ENCODE data around the gene EPHB1. TPM values are rescaled to one million over a fixed set of nuclear protein-coding genes. Genes with fewer than 3 reads are reported as not detected.

EPHB1 gene
- total RNA-seq, 2 donors from 2014 or later: 1.2 to 1.3 TPM

DNA sequence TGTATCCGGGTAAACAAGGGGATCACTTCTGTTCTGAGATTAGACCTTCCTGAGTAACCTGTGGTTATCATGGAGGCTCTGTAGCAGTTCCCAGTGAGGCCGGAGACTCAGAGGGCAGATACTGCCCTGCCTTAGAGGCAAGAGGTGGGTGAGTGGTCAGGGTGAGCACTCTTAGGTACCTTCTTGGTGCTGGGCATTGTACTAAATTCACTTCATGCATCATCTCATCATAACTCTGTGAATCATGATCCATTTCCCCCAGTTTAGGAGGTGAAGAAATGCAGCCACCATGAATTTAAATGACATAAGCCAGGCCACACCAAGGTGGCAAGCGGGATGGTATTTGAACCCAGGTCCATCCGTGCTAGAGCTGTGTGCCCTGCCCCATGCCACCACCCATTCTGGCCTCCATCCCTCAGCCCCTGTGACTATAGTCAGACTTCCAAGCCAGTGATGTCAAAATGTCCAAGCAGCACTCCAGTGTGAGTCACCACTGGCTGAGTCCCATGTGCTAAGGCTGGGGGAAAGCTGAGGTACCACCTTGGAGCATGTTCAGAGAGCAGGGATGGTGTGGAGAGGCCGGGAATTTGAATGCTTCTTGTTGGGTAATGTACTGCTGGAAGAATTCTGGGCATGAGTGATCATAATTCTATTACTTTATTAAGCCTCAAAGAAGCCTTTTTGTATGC lies 88.8 kb downstream of the EPHB1 start:
- ATAC-seq (replicated peaks): no peak
- Mint-ChIP-seq H3K27me3 (peaks cover 3% of the 10 kb centered on the region), H3K27ac (no peak overlapping the region), H3K36me3 (ENCODE audit: low read depth) (no peaks in the 10 kb centered on the region), H3K4me1 (no peaks in the 10 kb centered on the region), H3K9me3 (peaks cover 5% of the 10 kb centered on the region), H3K4me3 (no peak overlapping the region)

DNA sequence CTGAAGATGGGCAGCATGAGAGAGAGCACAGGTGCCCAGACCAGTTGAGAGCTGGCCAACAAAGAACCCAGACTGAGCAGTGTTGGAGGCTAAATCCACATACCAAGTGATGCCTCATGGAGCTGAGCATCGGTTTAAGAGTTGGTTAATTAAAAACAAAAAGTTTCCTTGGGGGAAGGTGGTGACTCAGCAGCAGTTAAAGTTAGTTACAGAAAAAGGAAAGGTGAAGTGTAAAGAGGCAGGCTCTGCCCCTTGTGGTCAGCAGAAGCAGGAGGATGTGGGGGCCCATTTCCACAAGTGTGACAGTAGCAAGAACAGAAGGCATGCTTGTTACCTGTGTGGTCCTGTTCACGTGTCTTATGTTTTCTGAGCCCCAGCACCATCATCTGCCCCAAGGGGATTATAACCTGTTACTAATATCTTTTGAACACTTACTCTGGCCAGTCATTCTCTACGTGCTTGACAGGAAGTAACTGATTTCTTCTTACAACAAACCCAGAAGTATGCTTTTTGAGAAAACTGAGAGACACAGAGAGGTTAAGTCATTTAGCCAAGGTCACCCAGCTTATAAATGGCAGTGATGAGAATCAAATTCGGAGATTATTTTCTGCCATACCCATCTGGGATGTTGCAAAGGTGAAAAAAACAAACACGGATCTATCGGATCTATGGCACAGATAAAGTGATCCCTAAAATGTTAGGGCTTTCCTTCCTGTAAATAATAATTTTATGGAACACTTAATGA lies 91.0 kb downstream of the EPHB1 start:
- Mint-ChIP-seq H3K4me1 (no peaks in the 10 kb centered on the region), H3K4me3 (no peak overlapping the region), H3K36me3 (ENCODE audit: low read depth) (no peaks in the 10 kb centered on the region), H3K27ac (no peak overlapping the region), H3K9me3 (peaks cover 6% of the 10 kb centered on the region), H3K27me3 (peaks cover 3% of the 10 kb centered on the region)
- peak; percentile 19 for ATAC-seq (replicated peaks)

DNA sequence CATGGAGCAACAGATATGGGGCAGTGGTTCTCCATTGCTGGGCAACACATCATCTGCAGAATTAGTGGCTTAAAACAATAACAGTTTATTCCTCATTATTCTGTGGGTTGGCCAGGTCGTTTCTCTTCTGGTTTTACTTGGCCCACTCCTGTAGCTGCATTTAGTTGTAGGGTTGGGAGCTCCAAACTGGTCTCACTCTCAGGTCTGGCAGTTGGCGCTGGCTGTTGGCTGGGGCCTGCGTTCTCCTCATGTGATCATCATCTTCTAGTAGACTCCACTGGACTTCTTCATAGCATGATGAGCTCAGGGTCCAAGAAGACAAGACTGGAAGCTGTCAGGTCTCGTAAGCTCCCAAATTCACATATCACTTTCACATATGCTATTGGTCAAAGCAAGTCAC lies 91.9 kb downstream of the EPHB1 start:
- Mint-ChIP-seq H3K4me1 (no peaks in the 10 kb centered on the region), H3K4me3 (no peak overlapping the region), H3K27ac (no peak overlapping the region), H3K36me3 (ENCODE audit: low read depth) (no peaks in the 10 kb centered on the region), H3K27me3 (peaks cover 3% of the 10 kb centered on the region), H3K9me3 (peaks cover 6% of the 10 kb centered on the region)
- no peak for ATAC-seq (replicated peaks)

DNA sequence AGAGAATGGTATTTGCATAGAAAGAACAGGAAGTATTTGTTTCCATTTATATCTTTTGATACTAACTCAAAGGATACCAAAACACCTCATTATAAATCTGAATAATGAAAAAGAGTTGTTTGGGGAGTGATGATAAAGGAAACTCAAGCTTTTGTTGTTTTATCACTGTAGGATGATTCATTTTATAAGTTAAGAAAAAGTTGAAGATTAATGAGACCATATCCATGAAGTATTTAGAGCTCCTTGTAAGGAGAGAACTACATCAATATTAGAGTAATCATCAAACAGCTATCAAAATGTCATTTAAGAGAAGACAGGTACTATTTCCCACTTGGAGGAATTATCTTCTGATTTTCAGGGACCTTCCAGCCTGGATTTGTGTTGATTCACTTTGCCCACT lies 92.5 kb downstream of the EPHB1 start:
- H3K36me3 Mint-ChIP-seq (ENCODE audit: low read depth): no peaks in the 10 kb centered on the region
- H3K27ac Mint-ChIP-seq: no peak overlapping the region
- H3K27me3 Mint-ChIP-seq: peaks cover 3% of the 10 kb centered on the region
- H3K4me1 Mint-ChIP-seq: no peaks in the 10 kb centered on the region
- peaks cover 6% of the 10 kb centered on the region for H3K9me3 Mint-ChIP-seq
- no peak for ATAC-seq (replicated peaks)
- H3K4me3 Mint-ChIP-seq: no peak overlapping the region

DNA sequence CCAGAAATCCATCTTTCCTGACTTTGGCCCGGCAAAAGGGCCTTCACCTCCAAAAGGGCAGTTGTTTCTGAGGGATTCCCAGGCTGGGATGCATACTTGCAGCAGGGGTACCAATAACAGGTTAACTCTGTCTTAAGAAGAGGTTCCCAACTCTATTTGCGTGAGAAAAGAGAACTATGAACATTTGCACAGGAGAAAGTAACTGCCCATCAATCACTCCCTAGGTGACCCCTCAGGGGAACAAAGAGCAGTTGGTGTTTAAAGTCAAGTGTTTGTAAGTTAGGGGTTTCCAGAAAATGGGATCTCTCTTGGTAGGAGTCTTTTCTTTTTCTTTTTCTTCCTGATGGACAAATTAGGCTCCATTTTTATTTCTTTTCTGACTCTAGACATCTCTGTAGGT lies 97.3 kb downstream of the EPHB1 start:
- peaks cover 7% of the 10 kb centered on the region for H3K27me3 Mint-ChIP-seq
- H3K9me3 Mint-ChIP-seq: peaks cover 3% of the 10 kb centered on the region
- no peak overlapping the region for H3K27ac Mint-ChIP-seq
- H3K4me1 Mint-ChIP-seq: no peaks in the 10 kb centered on the region
- no peaks in the 10 kb centered on the region for H3K36me3 Mint-ChIP-seq (ENCODE audit: low read depth)
- H3K4me3 Mint-ChIP-seq: no peak overlapping the region
- ATAC-seq (replicated peaks): no peak

DNA sequence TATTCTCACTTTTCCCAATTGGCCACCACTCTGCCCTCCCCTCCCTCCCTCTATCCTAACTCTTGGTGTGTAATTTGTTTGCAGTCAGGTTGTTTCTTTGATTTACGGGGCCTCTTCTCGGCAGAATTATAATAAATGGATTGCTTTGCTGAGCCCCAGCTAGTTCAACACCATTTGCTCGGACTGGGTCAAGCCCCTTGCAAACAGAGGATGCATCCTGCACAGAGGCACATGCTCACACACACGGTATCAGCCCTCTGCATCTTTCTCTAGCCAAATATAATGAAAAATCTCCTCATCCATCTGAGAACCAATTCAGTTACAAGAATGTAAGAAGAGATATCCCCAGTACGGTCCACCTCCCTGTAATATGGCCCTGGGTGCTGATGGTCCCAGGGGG lies 97.7 kb downstream of the EPHB1 start:
- ATAC-seq (replicated peaks): no peak
- H3K9me3 Mint-ChIP-seq: peaks cover 3% of the 10 kb centered on the region
- no peaks in the 10 kb centered on the region for H3K36me3 Mint-ChIP-seq (ENCODE audit: low read depth)
- no peak overlapping the region for H3K4me3 Mint-ChIP-seq
- peaks cover 7% of the 10 kb centered on the region for H3K27me3 Mint-ChIP-seq
- no peak overlapping the region for H3K27ac Mint-ChIP-seq
- no peaks in the 10 kb centered on the region for H3K4me1 Mint-ChIP-seq

DNA sequence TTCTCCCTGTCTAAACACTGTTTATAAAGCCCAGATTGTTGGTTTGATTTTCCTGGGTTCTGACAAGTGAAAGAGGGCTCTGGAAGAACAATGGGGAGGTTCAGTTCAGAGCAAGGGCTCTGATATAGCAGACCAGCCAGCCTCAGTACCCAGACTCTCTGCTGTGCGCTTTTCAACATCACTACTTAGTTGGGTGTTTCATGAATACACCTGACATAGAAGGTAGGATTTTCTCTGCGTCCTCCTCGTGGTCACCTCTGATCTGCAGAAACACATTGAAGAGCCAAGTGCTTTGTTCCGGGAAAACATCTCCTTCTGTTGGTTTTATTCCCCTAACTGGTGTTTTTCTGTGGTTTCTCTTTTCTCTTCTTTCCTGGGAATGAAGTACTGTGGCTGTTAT lies 99.5 kb downstream of the EPHB1 start:
- H3K4me3 Mint-ChIP-seq: no peak overlapping the region
- no peaks in the 10 kb centered on the region for H3K36me3 Mint-ChIP-seq (ENCODE audit: low read depth)
- no peak overlapping the region for H3K27ac Mint-ChIP-seq
- no peaks in the 10 kb centered on the region for H3K9me3 Mint-ChIP-seq
- no peak for ATAC-seq (replicated peaks)
- peaks cover 7% of the 10 kb centered on the region for H3K27me3 Mint-ChIP-seq
- H3K4me1 Mint-ChIP-seq: no peaks in the 10 kb centered on the region

DNA sequence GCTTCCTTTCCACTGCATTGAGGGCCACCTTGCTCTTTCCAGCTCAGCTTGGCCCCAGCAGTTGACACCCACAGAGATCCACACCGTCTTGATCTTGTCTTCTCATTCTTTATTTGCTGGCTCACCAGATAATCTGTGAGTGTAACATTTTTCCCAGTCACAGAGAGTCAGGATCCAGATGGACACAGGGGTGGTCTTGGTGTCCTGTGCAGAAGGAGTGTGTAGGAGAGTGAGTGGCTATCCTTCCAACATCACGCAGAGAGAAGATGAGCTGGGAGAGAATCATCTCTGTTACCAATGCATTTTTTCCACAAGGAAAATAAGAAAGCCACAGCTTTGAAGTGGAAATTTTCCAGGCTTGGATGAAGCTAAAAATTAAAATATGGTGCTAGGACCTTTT lies 100.1 kb downstream of the EPHB1 start:
- Mint-ChIP-seq H3K36me3 (ENCODE audit: low read depth) (no peaks in the 10 kb centered on the region), H3K27ac (no peak overlapping the region), H3K9me3 (no peaks in the 10 kb centered on the region), H3K27me3 (peaks cover 7% of the 10 kb centered on the region), H3K4me3 (no peak overlapping the region), H3K4me1 (no peaks in the 10 kb centered on the region)
- ATAC-seq (replicated peaks): no peak

DNA sequence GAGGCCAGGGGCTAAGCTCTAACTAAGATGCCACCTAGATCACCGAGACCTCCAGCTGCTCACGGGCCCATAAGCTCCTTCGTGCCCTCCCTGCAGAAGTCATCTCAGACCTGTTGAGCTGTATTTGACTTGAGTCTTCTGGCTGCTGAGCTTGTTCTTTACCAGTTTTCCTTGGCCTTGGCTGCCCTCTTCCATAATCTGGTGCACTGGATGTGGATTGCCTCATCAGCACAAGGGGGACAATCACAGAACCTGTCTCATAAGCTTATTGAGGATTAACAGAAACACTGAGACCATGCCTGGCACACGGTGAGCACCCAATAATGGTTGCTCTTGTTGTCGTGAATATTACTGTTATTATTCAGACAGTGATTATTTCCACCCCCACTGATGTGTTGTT lies 101.1 kb downstream of the EPHB1 start:
- Mint-ChIP-seq H3K4me1 (no peaks in the 10 kb centered on the region), H3K36me3 (ENCODE audit: low read depth) (no peaks in the 10 kb centered on the region), H3K9me3 (no peaks in the 10 kb centered on the region), H3K27ac (no peak overlapping the region), H3K4me3 (no peak overlapping the region), H3K27me3 (peaks cover 7% of the 10 kb centered on the region)
- no peak for ATAC-seq (replicated peaks)

DNA sequence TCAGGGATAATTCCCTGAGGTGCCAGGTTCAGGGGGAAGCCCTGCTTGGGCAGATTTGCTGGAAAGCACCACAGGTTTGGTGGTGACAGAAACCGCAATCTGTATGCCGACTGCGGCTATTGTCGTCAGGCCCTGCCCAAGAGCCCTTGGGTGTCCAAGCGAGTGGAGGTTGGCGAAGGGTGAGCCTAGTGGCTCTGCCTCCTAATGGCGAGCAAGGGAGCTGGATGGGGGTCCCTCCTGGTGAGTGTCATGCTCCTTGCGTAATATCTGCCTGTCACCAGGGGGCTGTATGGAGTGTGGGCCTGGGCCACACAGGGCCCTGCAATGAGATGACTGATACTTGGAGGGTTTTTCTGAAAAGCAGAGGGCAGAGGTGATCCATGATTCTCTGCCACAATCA lies 101.6 kb downstream of the EPHB1 start:
- no peaks in the 10 kb centered on the region for H3K9me3 Mint-ChIP-seq
- peaks cover 11% of the 10 kb centered on the region for H3K27me3 Mint-ChIP-seq
- no peaks in the 10 kb centered on the region for H3K4me1 Mint-ChIP-seq
- no peak for ATAC-seq (replicated peaks)
- no peak overlapping the region for H3K4me3 Mint-ChIP-seq
- H3K36me3 Mint-ChIP-seq (ENCODE audit: low read depth): no peaks in the 10 kb centered on the region
- no peak overlapping the region for H3K27ac Mint-ChIP-seq

DNA sequence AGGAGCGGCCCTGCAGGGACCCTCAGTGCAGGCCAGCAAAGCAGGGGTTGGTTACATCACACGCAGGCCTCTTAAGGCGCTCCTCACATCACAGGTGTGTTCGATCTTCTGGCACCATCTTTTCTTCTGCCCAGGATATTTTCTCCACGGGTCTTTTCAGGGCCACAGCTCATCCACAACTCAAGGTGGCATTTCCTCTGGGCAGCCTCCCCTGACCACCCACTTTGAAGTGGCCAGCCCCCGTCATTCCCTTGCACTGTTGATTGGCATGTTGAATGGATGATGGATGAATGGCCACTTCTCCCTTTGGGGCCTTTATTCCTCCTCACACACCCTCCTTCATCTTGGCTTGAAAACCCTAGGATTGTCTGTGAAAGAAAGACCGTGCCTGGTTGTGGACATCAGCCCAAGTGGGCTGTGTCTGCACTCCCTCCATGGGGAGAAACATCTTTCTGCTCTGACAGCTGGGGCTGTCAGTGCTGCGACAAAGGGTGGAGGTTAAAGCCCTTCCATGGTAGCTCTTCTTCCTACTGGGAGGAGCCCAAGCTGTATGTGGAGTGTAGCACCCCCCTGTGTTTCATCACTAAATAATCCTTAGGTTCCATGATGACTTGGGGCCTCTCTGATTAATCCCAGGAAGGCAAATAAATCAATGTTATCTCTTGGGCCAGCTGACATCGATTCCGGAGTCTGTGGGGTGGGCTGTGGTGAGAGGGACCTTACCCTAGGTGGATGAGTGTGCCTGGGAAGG lies 102.5 kb downstream of the EPHB1 start:
- H3K36me3 Mint-ChIP-seq (ENCODE audit: low read depth): no peaks in the 10 kb centered on the region
- H3K27me3 Mint-ChIP-seq: peaks cover 16% of the 10 kb centered on the region
- no peaks in the 10 kb centered on the region for H3K9me3 Mint-ChIP-seq
- no peaks in the 10 kb centered on the region for H3K4me1 Mint-ChIP-seq
- ATAC-seq (replicated peaks): no peak
- no peak overlapping the region for H3K4me3 Mint-ChIP-seq
- no peak overlapping the region for H3K27ac Mint-ChIP-seq

DNA sequence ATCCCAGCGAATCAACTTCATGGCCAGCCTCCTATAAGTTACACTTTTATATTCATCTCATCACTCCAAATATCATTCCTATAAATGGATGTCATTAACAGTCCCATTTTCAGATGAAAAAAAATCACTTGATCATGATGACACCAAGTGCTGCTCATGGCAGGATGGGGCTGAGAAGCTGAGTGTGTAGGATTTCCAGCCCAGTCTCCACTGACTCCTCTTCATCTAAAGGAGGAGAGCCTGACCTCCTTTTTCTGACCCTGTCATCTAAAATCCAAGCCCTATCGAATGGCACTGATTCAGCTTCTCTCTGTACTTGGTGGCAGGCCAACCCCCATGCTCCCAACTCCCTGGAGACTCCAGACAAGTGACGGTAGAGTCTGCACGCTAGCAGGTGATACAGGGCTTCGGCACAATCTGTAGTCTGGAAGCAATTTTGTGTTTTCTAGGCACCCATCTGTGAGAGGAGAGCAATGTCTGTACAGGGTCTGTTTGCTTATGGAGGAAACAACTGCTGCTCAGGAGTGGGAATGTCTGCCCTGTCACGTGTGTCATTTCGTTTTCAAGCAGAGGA lies 103.2 kb downstream of the EPHB1 start:
- Mint-ChIP-seq H3K4me1 (no peaks in the 10 kb centered on the region), H3K27me3 (peaks cover 14% of the 10 kb centered on the region), H3K9me3 (no peaks in the 10 kb centered on the region), H3K4me3 (no peak overlapping the region), H3K36me3 (ENCODE audit: low read depth) (no peaks in the 10 kb centered on the region), H3K27ac (no peak overlapping the region)
- ATAC-seq (replicated peaks): no peak

DNA sequence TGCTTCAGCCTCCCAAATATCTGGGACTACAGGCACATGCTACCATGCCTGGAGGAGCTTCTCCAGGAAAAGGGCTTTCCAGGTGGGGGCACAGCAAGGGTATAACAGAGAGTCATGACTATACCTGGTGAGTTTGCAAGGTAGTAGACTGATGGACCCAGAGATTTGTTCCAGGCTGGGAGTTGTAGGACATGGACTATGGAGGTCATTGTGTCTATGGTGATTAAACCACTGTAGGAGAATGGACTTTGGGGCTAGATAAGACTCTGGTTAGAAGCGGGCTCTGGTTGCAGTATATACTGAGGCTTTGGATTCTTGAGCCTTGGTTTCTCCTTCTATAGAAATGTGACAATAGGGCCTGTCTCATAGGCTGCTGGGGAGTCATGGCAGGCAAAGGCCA lies 104.7 kb downstream of the EPHB1 start:
- H3K27ac Mint-ChIP-seq: no peak overlapping the region
- peaks cover 11% of the 10 kb centered on the region for H3K27me3 Mint-ChIP-seq
- H3K4me1 Mint-ChIP-seq: peaks cover 7% of the 10 kb centered on the region
- no peaks in the 10 kb centered on the region for H3K9me3 Mint-ChIP-seq
- no peak for ATAC-seq (replicated peaks)
- no peak overlapping the region for H3K4me3 Mint-ChIP-seq
- H3K36me3 Mint-ChIP-seq (ENCODE audit: low read depth): peaks cover 5% of the 10 kb centered on the region

DNA sequence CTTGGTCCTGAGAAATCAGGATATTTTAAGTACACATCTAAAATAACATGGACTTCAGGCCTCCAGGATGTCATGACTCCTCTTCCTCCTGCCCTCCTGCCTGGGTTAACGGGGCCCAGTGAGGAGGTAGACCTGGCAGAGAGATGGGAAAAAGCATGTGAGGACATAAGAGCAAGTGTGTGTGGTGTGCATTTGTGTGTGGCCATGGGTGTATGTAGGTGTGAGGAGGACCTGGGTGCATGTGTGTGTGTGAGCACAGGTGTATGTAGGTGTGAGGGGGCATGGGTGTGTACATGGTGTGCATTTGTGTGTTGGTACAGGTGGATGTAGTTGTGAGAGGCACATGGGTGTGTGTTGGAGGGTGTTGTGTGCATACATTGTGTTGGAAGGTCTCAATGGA lies 105.4 kb downstream of the EPHB1 start:
- no peak overlapping the region for H3K27ac Mint-ChIP-seq
- no peak for ATAC-seq (replicated peaks)
- H3K27me3 Mint-ChIP-seq: peaks cover 9% of the 10 kb centered on the region
- peaks cover 5% of the 10 kb centered on the region for H3K36me3 Mint-ChIP-seq (ENCODE audit: low read depth)
- no peak overlapping the region for H3K4me3 Mint-ChIP-seq
- no peaks in the 10 kb centered on the region for H3K9me3 Mint-ChIP-seq
- H3K4me1 Mint-ChIP-seq: peaks cover 7% of the 10 kb centered on the region

DNA sequence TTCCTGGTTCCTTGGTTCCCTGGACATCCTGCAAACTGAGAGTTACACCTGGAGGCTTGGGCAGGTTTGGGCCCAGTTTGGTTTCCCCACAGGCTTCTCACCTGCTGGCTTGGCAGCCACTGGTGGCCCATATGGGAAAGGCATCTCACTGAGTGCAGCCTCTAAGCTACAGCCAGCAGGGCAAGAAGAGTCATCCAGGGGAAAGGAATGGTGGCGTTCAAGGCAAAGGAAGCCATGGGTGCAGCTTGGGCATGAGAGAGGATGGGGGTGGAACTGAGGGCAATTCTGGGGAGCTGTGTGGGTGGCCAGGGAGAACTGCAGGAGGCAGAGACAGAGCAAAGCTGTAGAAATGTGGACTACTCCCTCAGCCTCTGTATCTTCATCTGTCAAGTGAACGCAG lies 106.4 kb downstream of the EPHB1 start:
- ATAC-seq (replicated peaks): no peak
- H3K4me1 Mint-ChIP-seq: peaks cover 7% of the 10 kb centered on the region
- no peaks in the 10 kb centered on the region for H3K9me3 Mint-ChIP-seq
- H3K27ac Mint-ChIP-seq: no peak overlapping the region
- peaks cover 11% of the 10 kb centered on the region for H3K27me3 Mint-ChIP-seq
- no peak overlapping the region for H3K4me3 Mint-ChIP-seq
- peaks cover 5% of the 10 kb centered on the region for H3K36me3 Mint-ChIP-seq (ENCODE audit: low read depth)
